SK-N-SH (cell line): ENCODE measurements around the gene CDKAL1.

Experiments
- CTCF ChIP-seq: fragments of 200-600 bp; sonication (generic); IDR thresholded peaks from 2 replicates; pipeline ENCODE4 v1.6.1; 2017; ENCODE audit warnings: antibody characterized with exemption, mild to moderate bottlenecking, moderate library complexity
- EP300 ChIP-seq, 2 experiments: IDR thresholded peaks; 2 replicates each; pipeline versions ENCODE4 v1.4.0 to v1.6.1; 2012; ENCODE audit warnings: borderline replicate concordance in 1 of 2, low read depth in 1 of 2, low read length in 1 of 2
- EZH2phosphoT487 ChIP-seq: fragments of 200-600 bp; sonication (generic); IDR thresholded peaks from 2 replicates; pipeline ENCODE4 v1.6.1; 2017; ENCODE audit warnings: low read depth, mixed run types, mild to moderate bottlenecking, antibody characterized with exemption, moderate library complexity, borderline replicate concordance
- FOSL2 ChIP-seq: IDR thresholded peaks from 2 replicates; pipeline ENCODE4 v1.4.0; 2012; ENCODE audit warnings: low read depth, mild to moderate bottlenecking, moderate library complexity, borderline replicate concordance
- NFIC ChIP-seq: IDR thresholded peaks from 2 replicates; pipeline ENCODE4 v1.4.0; 2012; ENCODE audit warnings: borderline replicate concordance
- RFX5 ChIP-seq: IDR thresholded peaks from 2 replicates; pipeline ENCODE4 v1.6.1; 2012; ENCODE audit warnings: mild to moderate bottlenecking, improper control_type of control experiment, low read length
- TAF1 ChIP-seq: IDR thresholded peaks from 2 replicates; pipeline ENCODE4 v1.6.1; 2012; ENCODE audit warnings: low read depth, mild to moderate bottlenecking, low read length, moderate library complexity, borderline replicate concordance

GRCh38 chr6:20571261-20571660 is 37.0 kb downstream of the CDKAL1 start:
- no peak for TF ChIP-seq EZH2phosphoT487
- no peak for TF ChIP-seq FOSL2
- TF ChIP-seq NFIC, result no peak
- no peak for TF ChIP-seq CTCF
- TF ChIP-seq TAF1, result no peak
- TF ChIP-seq RFX5, result no peak
- no peak for TF ChIP-seq EP300 (IDR thresholded peaks at IDR 0.05; ENCODE audit: borderline replicate concordance in 1 of 2, low read depth in 1 of 2, low read length in 1 of 2)
